Peyer's patch (tissue), 4 donors: ENCODE measurements around the gene COL27A1.

Experiments used
- CTCF ChIP-seq, 6 experiments: fragments of 450-650 bp in 4 of 6; fragments of 200-600 bp in 2 of 6; sonication (generic) in 1 of 6; IDR thresholded peaks; one replicate each; pipeline ENCODE4 v1.5.1; 2017 to 2019; ENCODE audit warnings: antibody characterized with exemption in 6 of 6, mild to moderate bottlenecking in 3 of 6, moderate library complexity in 1 of 6
- POLR2A ChIP-seq, 2 donors: fragments of 450-650 bp; IDR thresholded peaks; one replicate each; pipeline ENCODE4 v1.5.1; 2017; ENCODE audit warnings: antibody characterized with exemption in 2 of 2, mild to moderate bottlenecking in 2 of 2, moderate library complexity in 2 of 2

- TF ChIP-seq CTCF (IDR thresholded peaks at IDR 0.05) (no peak), POLR2A (IDR thresholded peaks at IDR 0.05) (no peak)
Observed at GRCh38 chr9:114336699-114337395, 181.5 kb downstream of the COL27A1 start.
